HCT116 (cell line): ENCODE results near the gene CUEDC2.

ENCODE experiments used
- CBX3 ChIP-seq: IDR thresholded peaks from 2 replicates; pipeline ENCODE4 v1.6.1; 2012; ENCODE audit warnings: low read depth
- CTCF ChIP-seq, 3 experiments: fragments of 200-600 bp in 1 of 3; sonication (generic) in 1 of 3; IDR thresholded peaks in 2 of 3; conservative IDR thresholded peaks in 1 of 3; 2 replicates each; pipeline ENCODE4 v1.5.1; 2012 to 2017; ENCODE audit warnings: low read depth in 2 of 3, low read length in 2 of 3, antibody characterized with exemption in 1 of 3, borderline replicate concordance in 1 of 3, control low read depth in 1 of 3, mild to moderate bottlenecking in 1 of 3, mixed read lengths in 1 of 3, mixed run types in 1 of 3, moderate library complexity in 1 of 3; ENCODE audit not compliant: insufficient read depth in 1 of 3
- JUND ChIP-seq: IDR thresholded peaks from 2 replicates; pipeline ENCODE4 v1.6.1; 2012
- POLR2A ChIP-seq: IDR thresholded peaks from 2 replicates; pipeline ENCODE4 v1.7.0; 2011; ENCODE audit warnings: borderline replicate concordance; ENCODE audit not compliant: insufficient read depth, insufficient read length; ENCODE audit errors: extremely low read depth
- POLR2AphosphoS5 ChIP-seq: IDR thresholded peaks from 2 replicates; pipeline ENCODE4 v1.6.1; 2011; ENCODE audit warnings: mild to moderate bottlenecking, low read depth, low read length, moderate library complexity
- REST ChIP-seq: IDR thresholded peaks from 2 replicates; pipeline ENCODE4 v1.6.1; 2012; ENCODE audit warnings: low read depth
- SP1 ChIP-seq: IDR thresholded peaks from 2 replicates; pipeline ENCODE4 v1.6.1; 2012; ENCODE audit warnings: low read depth

- TF ChIP-seq CTCF (IDR thresholded peaks at IDR 0.05 in 2 of 3, conservative IDR thresholded peaks at IDR 0.05 in 1 of 3; ENCODE audit: borderline replicate concordance in 1 of 3, insufficient read depth in 1 of 3, low read depth in 2 of 3, low read length in 2 of 3) (no peak), JUND (no peak), POLR2A (no peak), REST (no peak), CBX3 (no peak), POLR2AphosphoS5 (no peak), SP1 (no peak)
Observed at GRCh38 chr10:102457591-102458150, 25.3 kb upstream of the CUEDC2 start.
